ENCODE measurements around the gene PLEKHM1.
A peak's percentile ranks its signal among the peaks of the same experiment; 100 is the strongest.

The PLEKHM1 gene

DNA sequence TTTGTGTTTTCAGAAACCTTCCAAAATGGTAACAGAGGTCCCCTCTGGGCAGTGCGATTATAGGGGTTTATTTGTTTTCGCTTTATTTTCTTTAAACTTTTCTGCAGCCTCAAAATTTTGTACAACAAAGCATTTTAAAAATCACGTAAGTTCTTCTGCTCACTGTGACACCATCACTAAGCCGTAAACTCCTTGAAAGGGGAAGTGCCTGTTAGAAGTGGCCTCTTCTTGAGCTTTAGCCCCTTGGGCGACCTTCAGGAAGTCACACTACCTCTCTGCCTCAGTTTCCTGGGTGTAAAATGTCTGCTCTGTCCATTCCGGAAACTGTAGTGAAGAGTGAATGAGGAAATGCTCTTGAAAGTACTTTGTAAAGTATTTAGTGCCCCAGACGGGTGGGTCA lies 84.4 kb downstream of the PLEKHM1 start:
- TF ChIP-seq SPI1 (IDR thresholded peaks at IDR 0.05; ENCODE audit: borderline replicate concordance, low read depth) (peak; percentile 96), REST (IDR thresholded peaks at IDR 0.05; ENCODE audit: insufficient replicate concordance, low read depth) (no peak)
- H3K4me3 ChIP-seq (replicated peaks; ENCODE audit: insufficient read depth, low read length) = no peak overlapping the region

DNA sequence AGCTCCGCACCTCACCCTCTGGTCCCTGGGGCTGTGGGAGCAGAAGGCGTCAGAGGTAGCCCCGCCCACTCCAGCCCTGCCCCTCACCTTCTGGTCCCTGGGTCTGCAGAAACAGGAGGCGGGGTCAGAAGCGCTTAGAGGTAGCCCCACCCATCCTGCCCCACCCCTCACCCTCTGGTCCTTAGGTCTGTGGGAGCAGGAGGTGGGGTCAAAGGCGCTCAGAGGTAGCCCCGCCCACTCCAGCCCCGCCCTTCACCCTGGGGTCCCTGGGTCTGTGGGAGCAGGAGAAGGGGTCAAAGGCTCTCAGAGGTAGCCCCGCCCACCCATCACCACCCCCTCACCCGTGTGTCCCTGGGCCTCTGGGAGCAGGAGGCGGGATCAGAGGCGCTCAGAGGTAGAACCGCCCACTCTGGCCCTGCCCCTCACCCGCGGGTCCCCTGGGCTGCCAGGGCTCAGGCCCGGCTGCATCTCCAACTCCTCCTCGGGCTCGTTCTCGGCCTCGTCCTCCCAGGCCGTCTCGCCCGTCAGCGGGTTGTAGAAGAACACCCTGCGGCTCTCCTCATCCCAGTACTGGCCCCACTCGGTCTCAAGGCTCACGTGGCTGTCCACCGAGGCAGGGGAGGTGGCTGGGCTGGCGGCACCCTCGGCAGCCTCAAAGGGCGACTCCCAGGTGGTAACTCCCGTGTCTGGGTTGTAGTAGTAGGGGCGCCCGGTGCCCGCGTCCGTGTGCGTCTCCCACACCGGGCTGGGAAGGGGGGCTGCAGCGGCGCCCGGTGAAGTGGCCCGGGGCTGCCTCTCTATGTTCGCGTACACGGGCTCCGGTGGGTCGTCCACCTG lies 85.1 kb downstream of the PLEKHM1 start:
- Histone ChIP-seq H3K27ac (replicated peaks) (no peak overlapping the region), H3K4me3 (replicated peaks; ENCODE audit: insufficient read depth, low read length) (no peak overlapping the region), H3K27me3 (ENCODE audit: insufficient read depth, poor library complexity, severe bottlenecking) (no peaks in the 10 kb centered on the region)
- DNase-seq (ENCODE audit: low read depth in 1 of 2, low spot score in 1 of 2) = no peak
- no peak for TF ChIP-seq REST (IDR thresholded peaks at IDR 0.05; ENCODE audit: insufficient replicate concordance, low read depth)

More for the DNA sequence above, 84.4 kb downstream of the PLEKHM1 start:
- H3K27me3 ChIP-seq (ENCODE audit: insufficient read depth, poor library complexity, severe bottlenecking) = no peaks in the 10 kb centered on the region
- DNase-seq (ENCODE audit: low read depth in 1 of 2, low spot score in 1 of 2) = peak in 1 of 2 experiments; percentile 47
- no peak overlapping the region for H3K27ac ChIP-seq (replicated peaks)

DNA sequence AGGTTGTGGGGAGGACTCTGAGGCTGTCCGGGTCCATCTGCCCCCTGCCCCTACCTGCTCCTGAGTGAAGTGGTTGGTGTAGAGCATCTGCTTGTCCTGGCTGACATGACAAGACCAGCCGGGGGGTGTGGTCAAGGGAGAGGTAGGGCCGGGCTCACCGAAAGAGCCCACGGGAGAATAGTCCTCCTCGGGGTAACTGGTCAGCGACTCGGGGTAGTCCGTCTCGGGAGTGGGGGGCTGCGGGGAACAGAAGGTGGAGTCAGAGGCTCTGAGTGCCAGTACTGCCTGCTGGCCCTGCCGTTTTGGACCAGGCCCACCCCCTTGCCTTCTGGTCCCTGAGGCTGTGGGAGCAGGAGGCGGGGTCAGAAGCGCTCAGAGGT lies 85.7 kb downstream of the PLEKHM1 start:
- no peak for DNase-seq (ENCODE audit: low read depth in 1 of 2, low spot score in 1 of 2)
- H3K4me3 ChIP-seq (replicated peaks; ENCODE audit: insufficient read depth, low read length) = no peak overlapping the region
- no peaks in the 10 kb centered on the region for H3K27me3 ChIP-seq (ENCODE audit: insufficient read depth, poor library complexity, severe bottlenecking)
- TF ChIP-seq GABPA (IDR thresholded peaks at IDR 0.05; ENCODE audit: low read depth) = no peak
- TF ChIP-seq REST (IDR thresholded peaks at IDR 0.05; ENCODE audit: insufficient replicate concordance, low read depth) = no peak
- TF ChIP-seq SPI1 (IDR thresholded peaks at IDR 0.05; ENCODE audit: borderline replicate concordance, low read depth) = no peak
- TF ChIP-seq CTCF (IDR thresholded peaks at IDR 0.05; ENCODE audit: insufficient read depth, low read length) = no peak
- TF ChIP-seq POLR2AphosphoS5 (IDR thresholded peaks at IDR 0.05; ENCODE audit: low read depth) = no peak
- no peak overlapping the region for H3K27ac ChIP-seq (replicated peaks)

GRCh38 chr17:45403906-45404490 lies 86.5 kb downstream of the PLEKHM1 start:
- Histone ChIP-seq H3K27ac (replicated peaks) (no peak overlapping the region), H3K27me3 (ENCODE audit: insufficient read depth, poor library complexity, severe bottlenecking) (no peaks in the 10 kb centered on the region)

More at GRCh38 chr17:45403906-45404490, 86.5 kb downstream of the PLEKHM1 start:
- TF ChIP-seq CTCF (IDR thresholded peaks at IDR 0.05; ENCODE audit: insufficient read depth, low read length) = no peak
- no peak for TF ChIP-seq POLR2AphosphoS5 (IDR thresholded peaks at IDR 0.05; ENCODE audit: low read depth)
- TF ChIP-seq SPI1 (IDR thresholded peaks at IDR 0.05; ENCODE audit: borderline replicate concordance, low read depth) = no peak
- TF ChIP-seq GABPA (IDR thresholded peaks at IDR 0.05; ENCODE audit: low read depth) = no peak
- no peak for TF ChIP-seq REST (IDR thresholded peaks at IDR 0.05; ENCODE audit: insufficient replicate concordance, low read depth)
- no peak overlapping the region for H3K4me3 ChIP-seq (replicated peaks; ENCODE audit: insufficient read depth, low read length)
- DNase-seq (ENCODE audit: low read depth in 1 of 2, low spot score in 1 of 2) = no peak

Data from HL-60 (cell line).